ENCODE measurements around the gene GRAMD1C.

GRCh38 chr3:113829576-113830354 is 8.8 kb upstream of the GRAMD1C start:
- TF ChIP-seq CTCF (IDR thresholded peaks at IDR 0.05; ENCODE audit: low read length) = no peak
- no peak for TF ChIP-seq EZH2 (optimal IDR thresholded peaks at IDR 0.05; ENCODE audit: low read depth, low read length)
- no peak for TF ChIP-seq EZH2phosphoT487 (IDR thresholded peaks at IDR 0.05; ENCODE audit: low read length)

All from MM.1S (cell line).